Cerebellar nuclear complex (tissue), 1 donor: ENCODE results near the gene UBQLN3.

Experiments
- DNase-seq, 2 experiments: peaks; one replicate each; lab custom pipeline; 2025; lab: John Stamatoyannopoulos, UW

UBQLN3 gene

DNA sequence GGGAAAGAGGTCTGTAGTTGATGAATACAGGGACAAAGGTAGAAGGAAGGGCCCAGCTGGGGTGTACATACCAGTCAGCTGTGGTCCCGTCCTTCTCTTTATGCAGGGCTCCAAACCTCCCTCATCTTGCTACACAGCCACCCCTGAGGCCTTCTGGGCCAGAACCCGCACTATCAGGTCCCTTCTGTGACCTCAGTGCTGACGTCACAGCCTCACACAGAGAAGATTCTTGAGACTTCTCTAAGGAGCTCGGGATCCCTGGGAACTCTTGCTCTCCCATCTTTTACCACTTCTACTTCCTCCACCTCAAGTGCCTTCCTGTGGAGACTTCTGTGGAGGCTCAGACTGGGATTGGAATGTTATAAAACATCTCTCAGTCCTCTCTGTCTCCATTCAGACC is at the start of gene UBQLN3:
Gene UBQLN3, minus strand, starts transcription at position 155 of the 400 bp plus-strand sequence. CDS start 399 bp downstream, outside the sequence.
- no peak for DNase-seq

DNA sequence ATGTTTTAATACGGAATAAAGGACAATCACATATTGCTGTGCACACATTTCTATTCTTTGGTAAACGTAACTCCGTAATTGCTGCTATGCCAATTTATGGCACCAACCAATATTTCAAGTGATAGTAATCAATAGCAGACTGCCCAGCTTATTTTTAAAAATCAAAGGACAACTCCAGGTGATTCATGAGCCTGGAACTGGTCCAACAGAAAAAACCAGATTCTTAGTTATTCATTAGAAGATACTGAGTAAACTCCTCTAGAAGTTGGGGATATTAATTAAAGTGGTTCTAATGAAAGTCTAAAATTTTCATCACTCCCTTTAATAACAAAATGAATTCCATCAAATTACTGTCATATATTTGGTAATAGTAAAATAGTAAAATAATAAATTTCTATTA is 48.0 kb upstream of the UBQLN3 start:
- no peak for DNase-seq

DNA sequence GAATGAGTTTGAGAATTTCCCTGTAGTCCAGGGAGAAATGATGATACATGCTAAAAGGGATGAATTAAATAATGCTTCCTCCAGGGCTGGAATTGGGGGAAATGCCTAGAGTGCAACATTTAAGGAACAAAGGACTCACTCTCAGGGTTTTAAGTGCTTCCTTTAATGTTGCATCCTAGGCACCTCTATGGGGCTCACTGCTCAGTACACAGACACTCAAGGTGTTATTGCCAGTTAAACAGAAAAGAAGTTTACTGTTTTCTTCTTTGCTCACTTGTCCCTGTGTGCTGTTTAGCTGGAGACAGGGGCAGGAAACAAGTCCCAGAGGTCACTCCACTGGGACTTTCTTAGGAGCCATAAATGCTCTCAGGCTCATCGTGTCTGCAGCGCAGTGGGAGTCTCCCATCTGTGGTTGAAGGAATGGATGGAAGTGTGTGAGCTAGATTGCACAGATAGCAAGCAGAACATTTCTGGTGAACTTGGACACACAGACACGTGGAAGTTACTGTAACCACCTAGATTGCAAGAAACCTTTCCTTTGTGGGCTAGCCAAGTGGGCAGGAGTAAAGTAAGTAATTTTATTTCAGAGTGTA is 46.9 kb upstream of the UBQLN3 start:
- no peak for DNase-seq

DNA sequence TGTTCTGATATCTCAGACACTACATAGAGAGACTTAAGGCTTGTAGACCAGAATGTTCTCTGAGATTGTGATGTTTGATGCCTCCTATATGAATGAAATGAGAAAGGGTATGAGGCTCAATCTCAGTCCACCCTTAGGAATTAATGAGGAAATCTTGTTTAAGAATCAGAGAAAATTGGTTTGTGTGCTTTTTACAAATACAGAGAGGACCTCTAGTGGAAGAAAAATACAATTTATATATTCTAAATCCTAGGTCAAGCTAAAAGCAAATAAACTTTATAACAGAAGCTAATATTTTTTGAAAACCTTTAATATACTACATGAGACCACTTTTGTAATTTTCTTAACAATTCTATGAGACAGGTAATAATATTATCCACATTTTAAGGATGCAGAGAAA is 43.6 kb upstream of the UBQLN3 start:
- DNase-seq = no peak

GRCh38 chr11:5550440-5551095 is 40.8 kb upstream of the UBQLN3 start:
- DNase-seq = no peak

GRCh38 chr11:5548440-5548839 is 38.7 kb upstream of the UBQLN3 start, which contains the start of gene OR52H1:
Gene OR52H1 (minus strand): TSS chr11:5548540. CDS start chr11:5545505, 3,035 bp downstream.
- no peak for DNase-seq

DNA sequence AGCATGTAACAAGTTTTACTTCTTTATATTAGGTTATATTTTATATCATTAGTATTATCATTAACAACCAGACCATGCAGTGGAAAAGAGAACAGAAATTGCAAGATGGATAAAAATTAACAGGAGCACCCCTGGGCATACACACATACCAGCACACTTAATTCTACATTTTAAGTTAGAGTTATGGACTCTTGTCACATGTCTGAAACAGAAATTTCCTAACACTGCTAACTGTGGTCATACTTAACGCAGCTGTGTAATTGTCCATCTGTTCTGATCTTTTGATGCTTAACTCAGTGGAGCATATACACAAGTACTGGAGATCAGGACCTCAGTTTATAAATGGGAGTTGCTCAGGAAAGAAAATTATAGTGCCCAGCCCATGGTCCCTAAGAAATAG is 38.2 kb upstream of the UBQLN3 start:
- DNase-seq = no peak

- no peak for DNase-seq
Measured at GRCh38 chr11:5546457-5546856, 36.7 kb upstream of the UBQLN3 start.

- no peak for DNase-seq
Measured at GRCh38 chr11:5541427-5541826, 31.7 kb upstream of the UBQLN3 start.

- DNase-seq = no peak
Measured at GRCh38 chr11:5536482-5536881, 26.7 kb upstream of the UBQLN3 start.

- DNase-seq = no peak
Measured at GRCh38 chr11:5534046-5534445, 24.3 kb upstream of the UBQLN3 start.

DNA sequence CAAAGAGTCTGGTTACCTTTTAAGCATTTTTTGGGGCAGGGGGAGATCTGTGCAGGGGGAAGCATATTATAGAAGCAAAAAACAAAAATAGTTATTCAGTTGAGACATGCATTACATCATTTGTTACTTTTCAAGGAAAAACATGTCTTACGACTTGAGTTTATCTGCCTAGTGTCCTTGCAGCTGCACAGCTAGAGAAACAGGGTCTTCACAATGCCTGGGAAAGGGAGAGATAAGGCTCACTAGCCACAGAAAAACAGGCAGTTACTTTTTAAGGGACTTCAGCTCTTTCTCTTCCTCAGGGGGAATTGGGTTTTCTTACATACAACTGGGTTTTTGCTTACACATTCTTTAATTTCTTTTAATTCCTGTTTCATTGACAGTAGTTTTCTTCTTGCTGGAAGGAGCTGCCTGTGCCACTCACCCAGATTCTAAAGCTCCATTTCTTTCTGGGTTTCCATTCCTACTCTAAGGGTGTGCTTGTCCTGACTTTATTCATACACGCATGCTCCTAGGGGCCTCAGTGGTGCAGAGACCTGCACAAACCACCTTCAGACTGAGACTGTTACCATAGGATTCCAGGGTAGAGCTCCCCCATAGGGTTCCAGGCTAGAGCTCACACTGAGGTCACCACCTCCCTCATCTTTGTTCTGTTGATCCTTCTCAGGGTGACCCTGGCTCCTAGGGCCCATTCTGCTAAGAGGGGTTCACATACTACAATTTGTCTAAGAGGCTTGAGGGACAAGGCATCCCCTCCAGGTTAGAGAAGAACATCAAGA is 21.5 kb upstream of the UBQLN3 start:
- DNase-seq = no peak

DNA sequence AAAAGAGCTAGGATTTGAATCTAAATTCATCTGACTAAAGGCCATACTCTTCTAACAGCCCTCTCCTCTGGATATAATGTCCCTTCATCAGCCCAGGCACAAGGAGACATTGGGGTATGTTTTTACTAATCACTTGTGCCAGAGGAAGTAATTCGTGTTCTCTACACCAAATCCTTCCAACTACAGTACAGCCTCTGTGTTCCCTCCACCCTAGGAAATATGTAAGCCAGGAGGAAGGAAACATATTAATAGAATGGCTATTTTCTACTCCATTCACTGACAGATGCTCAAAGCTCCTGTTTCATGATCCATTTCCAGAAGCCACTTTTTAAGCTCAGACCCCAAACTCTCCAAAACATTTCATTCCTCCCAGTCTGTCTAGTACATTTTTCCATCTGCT is 18.7 kb upstream of the UBQLN3 start:
- DNase-seq = no peak

DNA sequence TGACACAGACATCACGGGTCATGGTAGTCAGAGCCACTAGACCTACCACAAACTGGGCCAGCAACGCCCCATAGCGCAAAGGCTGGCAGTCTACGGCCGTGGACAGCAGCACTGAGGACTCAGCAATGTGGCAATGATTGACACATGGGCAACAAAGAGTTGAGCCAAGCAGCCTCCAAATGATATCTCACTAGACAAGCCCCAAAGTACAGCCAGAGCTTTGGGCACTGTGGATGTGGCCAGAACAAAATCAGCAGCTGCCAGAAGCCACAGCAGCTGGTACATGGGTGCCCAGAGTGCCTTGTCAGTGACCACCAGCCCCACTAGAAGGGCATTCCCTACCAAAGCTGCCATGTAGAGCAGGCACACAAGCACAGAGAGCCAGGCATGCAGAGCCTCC is 18.0 kb upstream of the UBQLN3 start:
- no peak for DNase-seq

GRCh38 chr11:5524756-5525155 is 15.0 kb upstream of the UBQLN3 start:
- no peak for DNase-seq

DNA sequence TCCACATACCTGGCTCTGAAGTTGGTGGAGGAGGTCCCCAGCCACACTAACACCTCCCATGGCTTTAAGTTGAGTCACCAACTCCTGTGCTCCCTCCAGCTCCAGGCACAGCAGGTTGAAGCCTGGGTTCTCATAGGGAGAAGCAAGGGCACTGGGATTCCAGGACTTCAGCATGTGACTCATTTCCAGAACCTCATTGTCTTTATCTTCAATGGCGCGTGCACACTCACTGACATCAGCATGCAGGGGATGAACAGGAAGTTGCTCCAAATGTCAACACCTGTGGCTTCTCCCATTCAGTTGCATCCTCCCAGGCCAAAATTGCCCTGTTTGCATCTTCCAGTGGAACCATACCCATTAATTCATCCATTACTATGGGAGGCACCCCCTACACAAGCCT is 12.6 kb upstream of the UBQLN3 start:
- no peak for DNase-seq

- no peak for DNase-seq
Measured at GRCh38 chr11:5521540-5521939, 11.8 kb upstream of the UBQLN3 start.

GRCh38 chr11:5516599-5516998 is 6.8 kb upstream of the UBQLN3 start, which contains the start of gene UBQLNL:
Gene UBQLNL (minus strand): TSS chr11:5516699. CDS start chr11:5516441, 258 bp downstream.
- no peak for DNase-seq

DNA sequence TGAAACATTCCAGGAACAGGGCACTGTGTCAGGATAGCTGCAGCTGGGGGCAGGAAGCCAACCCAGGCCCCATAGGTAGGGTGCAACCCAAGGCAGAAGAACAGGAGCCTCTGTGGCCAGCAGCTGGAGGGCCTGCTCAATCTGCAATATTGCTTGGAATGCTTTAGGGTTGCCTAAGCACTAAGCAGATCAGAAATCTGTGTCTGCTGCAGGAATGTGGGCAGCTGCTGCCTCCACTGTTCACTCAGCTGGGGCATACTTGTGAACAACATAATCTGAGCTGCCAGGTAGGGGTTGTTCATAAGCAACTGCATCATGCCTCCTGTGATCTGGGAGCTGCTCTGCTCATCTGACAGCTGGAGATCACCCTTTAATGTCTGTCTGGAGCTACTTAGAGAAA is 5.1 kb upstream of the UBQLN3 start:
- no peak for DNase-seq

DNA sequence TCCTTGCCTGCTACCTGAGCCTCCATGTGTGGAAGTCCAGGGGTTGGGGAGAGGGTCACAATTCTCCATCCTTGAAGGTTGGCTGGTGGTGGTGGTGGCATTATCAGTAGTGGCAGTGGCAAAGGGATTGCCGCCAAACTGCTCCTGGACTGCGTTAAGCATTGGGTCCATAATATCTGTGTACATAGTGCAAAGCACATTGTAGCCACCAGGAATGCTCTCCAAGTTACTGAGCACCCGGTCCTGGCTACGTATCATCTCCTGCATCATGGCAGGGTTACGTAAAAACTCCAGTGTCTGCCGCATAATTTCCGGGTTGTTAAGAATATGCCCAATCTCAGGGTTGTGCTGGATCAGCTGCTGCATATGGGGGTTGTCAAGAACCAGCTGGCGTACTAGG is 1.2 kb downstream of the UBQLN3 start:
- DNase-seq = no peak

GRCh38 chr11:5507933-5508305 is 1.8 kb downstream of the UBQLN3 start:
- no peak for DNase-seq

GRCh38 chr11:5507177-5507932 is 2.4 kb downstream of the UBQLN3 start:
- DNase-seq = no peak
